Suppressor macrophage treated with lipopolysaccharide for 4 hours (primary cell): Measurements from ENCODE around the gene CCL1.

Experiments used
- DNase-seq: peaks from one replicate; pipeline ENCODE4 v3.0.0-alpha.2; 2020

The CCL1 gene

GRCh38 chr17:34382621-34383124 lies 19.6 kb upstream of the CCL1 start:
- DNase-seq: peak; percentile 60

- DNase-seq: no peak
Observed at GRCh38 chr17:34379868-34380267, 16.8 kb upstream of the CCL1 start.

GRCh38 chr17:34378664-34379101 lies 15.7 kb upstream of the CCL1 start:
- peak; percentile 82 for DNase-seq

DNA sequence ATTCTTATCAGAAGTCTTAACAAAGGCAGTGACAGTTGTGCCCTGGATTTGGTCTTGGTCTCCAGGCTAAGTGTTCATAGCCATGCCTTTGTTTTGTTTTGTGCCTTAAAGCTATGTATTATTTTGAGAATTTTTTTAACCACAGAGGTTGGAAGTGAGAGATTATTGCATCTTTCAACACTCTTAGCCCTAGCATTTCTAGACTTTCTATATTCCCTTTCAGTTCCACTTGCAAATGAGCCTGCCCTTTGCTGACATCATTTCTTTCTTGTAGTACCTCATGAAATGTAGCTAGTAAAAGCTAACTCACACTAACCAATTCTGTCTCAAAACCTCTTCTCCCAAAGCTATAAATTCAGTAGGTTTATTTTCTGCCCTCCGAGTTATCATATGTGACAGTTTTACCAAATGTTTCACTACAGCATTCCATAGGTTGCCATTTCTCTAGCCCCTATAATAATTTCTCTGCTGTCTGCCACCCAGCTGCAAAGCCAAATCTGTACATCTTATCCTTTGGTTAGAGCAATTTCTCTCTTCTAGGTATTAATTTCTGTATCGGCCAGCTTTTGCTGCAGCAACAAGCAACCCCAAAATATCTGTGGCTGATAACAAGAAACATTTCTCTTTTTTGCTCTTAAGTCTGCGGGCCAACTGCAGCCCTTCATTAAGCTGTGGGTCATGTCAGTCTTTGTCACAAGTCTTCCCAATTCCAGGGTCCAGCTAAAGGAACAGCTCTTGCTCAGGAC lies 14.2 kb upstream of the CCL1 start:
- peak; percentile 80 for DNase-seq

DNA sequence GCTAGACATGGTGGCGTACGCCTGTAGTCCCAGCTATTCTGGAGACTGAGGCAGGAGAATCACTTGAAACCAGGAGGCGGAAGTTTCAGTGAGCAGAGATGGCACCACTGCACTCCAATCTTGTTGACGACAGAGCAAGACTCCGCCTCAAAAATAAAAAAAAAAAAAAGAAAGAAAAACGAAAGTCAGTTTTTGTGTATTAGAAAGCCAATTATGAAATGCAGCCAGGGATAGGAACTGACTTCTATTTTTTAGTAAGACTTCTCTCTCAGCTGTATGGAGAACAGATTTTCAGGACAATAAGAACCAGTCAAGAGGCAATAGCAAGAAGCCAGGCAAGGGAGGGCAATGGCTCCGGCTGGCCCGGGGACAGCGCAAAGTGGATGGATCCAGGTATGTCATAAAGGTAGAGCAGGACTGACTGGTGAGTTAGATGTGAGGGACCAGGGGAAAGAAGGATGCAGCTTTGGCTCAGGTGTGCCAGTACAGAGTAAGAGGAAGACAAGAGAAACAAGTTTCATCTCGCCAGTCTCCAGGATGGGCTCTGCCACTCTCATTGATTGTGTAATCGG lies 12.5 kb upstream of the CCL1 start:
- DNase-seq: peak; percentile 50

- DNase-seq: no peak
Observed at GRCh38 chr17:34374457-34374856, 11.4 kb upstream of the CCL1 start.

GRCh38 chr17:34371405-34372100 lies 8.5 kb upstream of the CCL1 start:
- DNase-seq: peak; percentile 50

- peak; percentile 76 for DNase-seq
Observed at GRCh38 chr17:34370997-34371395, 8.0 kb upstream of the CCL1 start.

DNA sequence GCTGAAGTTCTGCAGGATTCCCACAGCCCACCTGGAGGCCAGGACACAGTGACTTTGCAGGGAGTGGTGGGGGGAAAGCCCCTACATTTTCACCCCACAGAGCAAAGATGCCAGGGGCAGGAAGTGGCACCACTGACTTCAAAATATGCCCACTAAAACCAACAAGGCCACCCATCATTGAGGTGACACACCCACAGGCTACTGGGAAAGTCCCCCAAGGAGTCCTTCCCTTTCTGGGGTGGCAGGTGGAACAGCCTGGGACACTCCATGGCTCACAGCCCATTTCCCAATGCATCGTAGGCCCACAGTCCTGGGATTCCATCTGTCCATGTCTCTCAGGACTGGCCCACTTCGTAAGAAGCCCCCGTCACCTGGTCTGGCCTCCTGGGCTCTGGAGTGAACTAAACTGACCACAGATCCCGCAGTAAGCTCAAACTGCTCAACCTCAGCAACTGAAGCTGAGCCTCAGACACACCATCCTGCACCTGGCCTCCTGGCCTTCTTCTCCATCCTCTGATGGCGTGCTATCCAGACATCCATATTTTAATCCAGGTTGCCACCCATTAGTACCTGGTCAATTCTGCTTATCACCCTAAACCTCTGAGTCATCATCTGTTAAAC lies 7.5 kb upstream of the CCL1 start:
- no peak for DNase-seq

DNA sequence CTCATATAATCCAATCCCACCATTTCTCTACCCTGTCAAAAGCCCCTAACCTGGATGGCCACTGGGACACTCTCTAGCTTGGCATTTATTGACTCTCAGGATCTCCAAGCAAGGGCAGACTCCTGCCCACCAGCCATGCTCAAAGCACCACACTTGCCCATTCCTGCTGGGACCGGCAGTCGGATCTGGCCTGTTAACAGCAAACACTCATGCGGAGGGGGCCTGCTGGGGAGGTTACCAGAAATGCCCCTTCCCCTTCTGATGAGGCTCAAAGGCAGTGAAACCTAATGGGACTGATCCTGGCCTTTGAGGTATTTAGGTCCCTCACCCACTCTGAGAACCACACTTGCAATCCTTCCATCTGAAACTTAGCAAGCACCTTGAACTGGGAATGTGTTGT lies 6.5 kb upstream of the CCL1 start:
- DNase-seq: no peak

GRCh38 chr17:34368946-34369500 lies 6.0 kb upstream of the CCL1 start:
- no peak for DNase-seq

- DNase-seq: peak; percentile 86
Observed at GRCh38 chr17:34368196-34368945, 5.3 kb upstream of the CCL1 start.

GRCh38 chr17:34367486-34368195 lies 4.6 kb upstream of the CCL1 start:
- no peak for DNase-seq

DNA sequence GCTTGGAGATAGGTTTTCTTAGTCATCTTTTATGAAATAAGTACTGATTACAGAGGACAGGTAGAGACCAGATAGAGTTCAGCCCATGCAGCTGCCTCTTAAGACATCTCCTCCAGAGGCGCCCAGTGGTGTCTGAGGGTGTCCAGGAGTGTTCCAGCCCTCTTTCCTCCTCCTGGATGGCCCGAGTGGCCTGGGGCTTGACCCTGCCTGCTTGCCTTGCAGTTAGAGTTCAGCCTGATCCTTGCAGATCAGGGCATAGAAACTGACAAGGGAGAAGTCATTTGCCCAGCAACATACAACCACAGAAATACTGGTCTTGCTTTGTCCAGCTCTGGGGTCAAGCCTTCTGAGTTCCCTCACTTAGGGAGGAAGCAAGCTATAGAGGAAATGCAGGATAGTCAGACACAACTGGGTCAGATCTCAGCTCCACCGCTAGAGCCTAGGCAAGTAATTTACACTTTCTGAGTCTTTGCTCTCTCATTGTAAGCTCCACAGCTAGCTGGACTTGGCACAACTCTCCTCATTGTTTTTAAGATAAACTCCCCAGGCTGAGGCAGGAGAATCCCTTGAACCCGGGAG lies 3.6 kb upstream of the CCL1 start:
- peak; percentile 41 for DNase-seq

- DNase-seq: peak; percentile 84
Observed at GRCh38 chr17:34366010-34366409, 3.0 kb upstream of the CCL1 start.

DNA sequence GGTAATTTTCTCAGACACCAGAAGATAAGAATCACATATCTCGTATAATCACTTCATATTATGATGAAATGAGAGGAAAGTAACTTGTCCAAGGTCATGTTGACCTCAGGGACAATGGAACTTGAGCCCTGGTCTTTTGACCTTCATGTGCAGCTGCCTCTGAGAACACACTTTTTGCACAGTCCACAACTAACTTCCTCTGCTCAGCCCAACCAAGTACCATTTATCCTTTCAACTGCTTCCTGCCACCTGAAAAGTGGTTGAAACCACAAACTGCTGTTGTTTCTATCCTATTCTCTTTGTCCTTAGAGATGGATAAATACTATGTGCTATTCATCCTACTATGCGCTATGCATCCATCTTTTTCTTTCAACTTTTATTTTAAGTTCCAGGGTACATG lies 2.3 kb upstream of the CCL1 start:
- no peak for DNase-seq

- no peak for DNase-seq
Observed at GRCh38 chr17:34364751-34365150, 1.7 kb upstream of the CCL1 start.

GRCh38 chr17:34361478-34362061 lies 1.5 kb downstream of the CCL1 start:
- peak; percentile 94 for DNase-seq

DNA sequence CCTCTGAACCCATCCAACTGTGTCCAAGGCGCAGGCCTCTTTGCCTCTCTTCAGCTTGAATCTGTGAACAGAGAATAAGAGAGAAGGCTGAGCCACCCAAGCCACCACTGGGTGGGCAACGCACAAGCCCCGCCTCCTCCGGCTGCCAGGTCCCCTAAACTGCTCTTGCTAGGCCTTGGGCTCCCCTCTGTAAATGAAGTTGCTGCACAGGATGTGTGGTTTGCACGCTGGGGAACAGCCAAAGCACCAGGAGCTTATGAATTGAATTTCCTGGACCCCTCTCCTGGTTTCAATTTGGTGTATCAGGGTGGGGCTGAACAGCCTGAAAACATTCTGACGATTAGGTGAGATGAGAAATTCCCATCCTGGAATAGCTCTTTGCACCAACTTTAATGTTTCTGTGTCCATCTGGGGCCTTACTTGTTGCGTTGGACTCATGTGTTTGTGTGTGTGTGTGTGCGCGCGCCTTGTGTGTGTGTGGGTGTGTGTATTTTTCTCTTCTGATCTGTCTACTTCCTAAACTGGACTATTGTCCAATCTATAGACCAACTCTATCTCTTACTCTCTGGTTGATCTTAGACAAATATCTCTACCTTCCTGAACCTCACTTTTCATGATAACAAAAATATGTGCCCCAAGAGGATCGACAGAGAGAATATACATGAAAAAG lies 2.3 kb downstream of the CCL1 start:
- DNase-seq: no peak

GRCh38 chr17:34358631-34359030 lies 4.4 kb downstream of the CCL1 start:
- DNase-seq: no peak
